GM19463 (cell line): ENCODE results near the gene TRPM3.

Experiments used
- ATAC-seq: cut with Tn5 transposase; IDR thresholded peaks from one replicate; pipeline ENCODE4 v1.9.1; 2021; ENCODE audit warnings: mild to moderate bottlenecking, moderate library complexity; ENCODE audit not compliant: unreplicated experiment

The TRPM3 gene

DNA sequence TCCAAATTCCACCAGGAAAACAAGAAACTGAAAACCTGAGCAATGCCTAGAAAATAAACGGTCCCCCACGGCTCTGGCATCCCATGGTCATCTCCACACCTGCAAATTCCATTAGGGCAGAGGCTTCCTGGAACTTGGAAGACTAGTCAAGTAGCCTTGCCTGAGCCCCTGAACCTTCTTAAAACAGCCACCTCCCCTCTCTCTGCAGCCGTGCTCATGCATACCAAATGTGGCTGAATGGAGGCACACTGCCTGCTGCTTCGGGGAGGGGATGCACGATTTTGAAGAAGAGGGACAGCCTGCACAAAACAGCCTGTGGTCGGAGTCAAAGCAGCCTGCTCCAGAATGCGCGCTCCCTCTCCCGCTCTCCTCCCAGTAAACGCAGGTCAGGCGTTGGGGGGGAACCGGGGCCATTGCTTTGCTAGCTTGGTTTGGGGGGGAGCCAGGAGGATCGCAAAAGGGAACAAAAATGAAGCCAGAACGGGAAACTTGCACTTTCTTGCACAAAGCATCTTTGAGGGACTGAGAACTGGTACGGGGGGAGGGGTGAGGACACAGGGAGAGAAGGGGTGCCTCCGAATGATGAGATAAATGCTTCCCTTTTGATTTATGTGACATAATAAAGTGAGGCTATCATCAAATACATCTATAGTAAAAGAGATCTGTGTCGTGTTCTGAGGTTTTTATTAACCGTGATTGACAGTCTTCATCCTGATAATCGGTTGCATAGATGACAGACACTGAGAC lies at the start of gene TRPM3:
Gene TRPM3, minus strand, starts transcription at position 347 of the 747 bp plus-strand sequence. Its CDS starts 267 bp downstream, at position 80.
- ATAC-seq = no peak

DNA sequence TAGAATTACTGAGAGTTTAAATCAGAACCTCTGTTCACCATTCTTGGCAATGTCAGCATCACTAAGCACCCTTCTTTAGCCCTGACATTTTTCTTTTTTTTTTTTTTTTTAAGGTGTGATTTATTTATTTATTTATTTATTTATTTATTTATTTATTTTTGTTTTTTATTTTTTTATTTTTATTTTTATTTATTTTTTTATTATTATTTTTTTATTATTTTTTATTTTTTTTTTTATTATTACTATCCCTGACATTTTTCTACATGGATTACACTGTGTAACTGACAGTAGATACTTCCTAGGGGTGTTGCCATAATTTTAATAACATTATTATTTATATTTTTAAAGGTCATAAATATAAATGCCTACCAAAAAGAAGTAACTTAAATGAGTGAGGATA lies 47.0 kb upstream of the TRPM3 start:
- ATAC-seq = no peak

DNA sequence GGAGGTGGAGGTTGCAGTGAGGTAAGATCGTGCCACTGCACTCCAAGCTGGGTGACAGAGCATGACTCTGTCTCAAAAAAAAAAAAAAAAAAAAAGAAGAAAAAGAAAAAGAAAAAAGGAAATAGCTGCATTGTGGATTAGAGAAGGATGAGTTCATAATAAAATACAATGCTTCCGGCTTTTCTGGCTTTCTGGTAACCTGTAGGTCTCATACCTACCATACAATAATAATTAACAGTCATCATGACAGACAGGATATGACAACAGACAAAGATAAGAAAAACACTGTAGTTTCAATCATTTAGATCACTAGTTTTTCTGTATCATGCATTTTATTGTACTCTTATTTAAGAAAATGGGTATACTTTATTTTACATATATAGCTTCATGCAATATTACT lies 40.7 kb upstream of the TRPM3 start:
- ATAC-seq = no peak

DNA sequence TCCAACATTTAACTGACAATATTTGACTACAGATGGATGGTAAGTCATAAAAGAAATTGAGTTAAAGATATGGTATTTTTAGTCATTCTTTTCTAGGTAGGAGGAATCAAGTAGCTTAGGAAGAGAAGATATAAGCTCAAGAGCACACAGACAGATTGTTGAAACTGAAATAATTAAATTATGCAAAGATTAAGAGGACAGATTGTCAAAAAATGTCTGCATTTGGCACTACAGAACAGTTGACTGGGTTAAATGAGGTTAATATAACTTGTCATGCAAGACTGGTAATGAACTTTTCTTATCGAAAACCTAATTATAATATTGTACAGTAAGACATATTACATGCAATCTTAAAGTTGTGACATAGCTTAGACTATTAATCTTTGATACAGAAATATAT lies 36.3 kb upstream of the TRPM3 start:
- no peak for ATAC-seq

DNA sequence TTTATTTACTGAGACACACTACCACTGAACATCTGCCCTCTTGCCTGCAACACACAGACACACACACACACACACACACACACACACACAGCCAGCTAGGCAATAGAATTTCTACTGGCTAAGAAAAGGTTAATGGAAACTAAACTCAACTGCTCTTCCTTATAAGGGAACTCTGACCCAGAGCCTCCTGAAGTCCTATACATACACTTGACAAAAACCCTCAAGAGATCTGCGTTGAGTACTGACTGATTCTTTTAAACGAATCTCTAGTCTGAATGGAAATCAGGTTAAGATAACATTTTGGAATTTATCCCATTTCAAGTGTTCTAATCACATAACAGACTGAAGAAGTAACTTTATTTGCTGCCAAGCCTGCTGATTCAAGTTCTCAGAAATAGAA lies 25.9 kb upstream of the TRPM3 start:
- no peak for ATAC-seq

DNA sequence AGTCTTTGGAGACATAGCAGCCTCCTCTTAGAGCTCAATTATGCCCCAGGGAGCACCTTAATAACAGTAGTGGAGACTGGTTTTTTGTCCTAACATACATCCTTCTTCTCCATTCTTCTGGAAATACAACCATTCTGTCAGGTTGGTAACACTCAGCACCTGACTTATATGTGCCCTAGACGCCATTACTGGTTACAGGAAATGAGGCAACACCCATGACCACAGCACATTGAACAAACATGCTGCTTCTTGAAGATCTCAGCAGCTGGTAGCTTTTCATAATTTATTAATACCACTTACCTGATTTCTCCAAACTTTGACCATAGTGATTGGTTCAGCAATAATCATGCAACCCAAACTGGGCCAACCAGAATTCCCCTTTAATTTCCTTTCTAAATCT lies 25.1 kb upstream of the TRPM3 start:
- ATAC-seq = no peak

DNA sequence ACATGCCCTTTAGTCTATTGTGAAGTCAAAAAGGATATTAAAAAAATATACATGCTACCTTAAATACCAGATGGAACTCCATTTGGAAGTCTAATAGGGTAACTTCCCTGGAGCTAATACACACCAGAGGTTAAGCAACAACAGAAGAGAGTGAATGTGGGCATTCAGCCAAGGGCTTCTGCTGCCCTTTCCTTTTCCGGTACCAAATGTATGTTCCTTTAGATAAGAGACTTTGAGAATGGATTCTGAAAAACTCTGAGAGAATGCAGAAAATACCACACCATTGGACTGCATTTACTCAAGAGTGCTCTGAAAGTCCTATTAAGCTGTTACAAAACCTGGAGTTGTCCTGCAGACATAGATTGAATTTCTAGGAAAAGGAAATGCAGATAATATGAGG lies 23.8 kb upstream of the TRPM3 start:
- ATAC-seq = no peak

DNA sequence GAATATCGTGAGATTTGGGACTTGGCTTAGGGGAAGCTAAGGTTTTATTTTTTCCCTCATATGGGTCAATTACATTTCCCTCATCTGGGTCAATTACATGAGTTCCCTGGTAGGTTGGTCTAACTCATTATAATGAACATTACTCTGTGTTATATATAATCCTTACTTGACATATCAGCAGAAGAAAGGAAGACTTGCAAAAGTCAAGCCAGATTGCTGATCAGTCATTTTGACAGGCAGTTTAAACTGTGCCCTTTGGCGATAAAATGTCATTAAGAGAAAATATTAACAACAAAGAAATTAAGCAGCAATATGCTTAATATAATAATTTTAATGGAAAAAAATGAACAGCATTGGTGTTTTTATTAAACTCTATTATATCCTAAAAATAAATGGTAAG lies 23.1 kb upstream of the TRPM3 start:
- ATAC-seq = no peak

DNA sequence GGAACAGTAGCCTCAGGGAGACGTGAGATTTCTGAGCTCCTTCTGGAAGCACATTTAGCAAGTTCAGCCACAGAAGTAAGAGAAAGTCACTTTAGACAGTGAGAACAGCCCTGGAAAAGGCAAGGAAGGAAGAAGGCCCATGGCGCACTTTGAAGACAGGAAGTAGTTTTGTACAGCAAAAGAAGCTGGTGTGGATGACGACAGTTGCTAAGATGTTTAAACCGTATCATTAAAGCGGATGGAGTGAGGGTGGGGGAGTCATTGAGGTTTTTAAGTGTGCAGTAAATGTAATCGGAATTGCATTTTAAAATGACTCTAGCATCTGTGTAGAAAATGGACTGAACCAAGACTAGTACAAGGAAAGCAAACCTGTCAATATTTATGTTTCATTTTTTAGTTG lies 15.3 kb upstream of the TRPM3 start:
- ATAC-seq = no peak

DNA sequence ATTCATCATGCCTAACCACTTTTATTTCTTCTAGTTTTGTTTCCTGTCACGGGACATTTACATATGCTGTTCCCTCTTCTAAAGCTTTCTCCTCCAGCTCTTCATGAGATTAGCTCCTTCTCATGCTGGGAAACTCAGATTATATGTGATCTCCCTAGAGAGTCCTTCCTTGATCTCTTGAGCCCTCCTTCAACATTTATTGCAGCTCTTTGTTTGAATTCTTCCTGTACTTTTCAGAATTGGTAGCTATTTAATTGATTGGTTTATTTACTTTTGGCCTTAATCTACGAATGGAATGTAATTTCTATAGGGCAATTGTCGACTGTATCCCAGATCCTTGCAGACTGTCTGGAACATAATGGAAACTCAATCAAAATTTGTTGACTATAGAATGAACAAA lies 9.7 kb upstream of the TRPM3 start:
- ATAC-seq = no peak

DNA sequence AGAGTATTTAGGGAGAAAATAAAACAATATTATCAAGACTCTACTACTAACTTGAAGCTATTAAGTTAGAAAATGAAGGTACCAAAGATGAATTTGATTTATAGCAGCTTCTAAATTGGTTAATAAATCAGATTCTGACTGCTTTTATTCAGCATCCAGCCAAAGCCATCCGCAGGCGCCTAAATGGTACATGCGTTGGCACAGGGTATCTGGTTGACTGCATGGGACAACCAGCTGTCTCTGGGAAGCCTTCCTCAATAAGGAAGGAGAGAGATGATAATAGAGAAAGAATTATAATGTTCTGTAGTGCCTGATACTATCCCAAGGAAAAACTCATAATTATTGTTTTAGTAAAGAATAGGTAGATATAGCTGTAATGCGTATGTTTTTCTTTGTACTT lies 9.1 kb upstream of the TRPM3 start:
- ATAC-seq = no peak

DNA sequence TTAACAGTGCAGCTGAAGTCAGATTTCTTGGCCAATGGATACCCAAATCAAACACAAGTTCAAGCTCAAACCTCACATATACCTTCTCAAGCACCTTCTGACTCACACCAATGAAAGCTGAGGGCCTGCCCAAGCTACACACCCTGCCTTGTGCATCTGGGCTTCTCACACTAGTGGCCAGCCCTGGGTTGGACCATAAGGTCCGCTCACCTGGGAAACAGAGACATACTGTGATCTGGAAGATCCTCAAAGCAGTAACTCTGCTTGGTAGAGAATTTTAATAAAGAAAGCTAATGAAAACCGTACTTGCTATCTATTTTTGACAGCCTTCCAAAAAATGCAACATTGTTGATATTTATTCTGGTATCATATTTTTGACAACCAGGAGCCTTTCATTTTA lies 7.4 kb upstream of the TRPM3 start:
- ATAC-seq = no peak

DNA sequence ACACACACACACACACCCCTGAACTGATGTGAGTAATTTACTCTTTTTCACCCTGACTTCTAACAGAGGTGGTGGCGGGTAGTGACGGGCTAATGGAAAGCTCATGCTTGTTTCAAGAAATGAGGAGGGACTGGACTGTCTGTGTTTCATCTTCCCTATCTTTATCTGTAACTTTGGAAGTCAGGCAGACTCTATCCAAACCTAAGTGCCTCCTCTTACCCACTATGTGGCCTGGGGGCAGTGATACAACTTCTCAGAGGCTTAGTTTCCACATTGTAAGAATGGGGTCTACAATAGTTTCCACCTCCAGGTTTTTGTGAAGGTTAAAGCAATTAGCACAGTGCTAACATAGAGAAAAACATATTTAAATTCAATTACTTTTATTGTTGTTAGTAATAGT lies 5.9 kb upstream of the TRPM3 start:
- no peak for ATAC-seq

DNA sequence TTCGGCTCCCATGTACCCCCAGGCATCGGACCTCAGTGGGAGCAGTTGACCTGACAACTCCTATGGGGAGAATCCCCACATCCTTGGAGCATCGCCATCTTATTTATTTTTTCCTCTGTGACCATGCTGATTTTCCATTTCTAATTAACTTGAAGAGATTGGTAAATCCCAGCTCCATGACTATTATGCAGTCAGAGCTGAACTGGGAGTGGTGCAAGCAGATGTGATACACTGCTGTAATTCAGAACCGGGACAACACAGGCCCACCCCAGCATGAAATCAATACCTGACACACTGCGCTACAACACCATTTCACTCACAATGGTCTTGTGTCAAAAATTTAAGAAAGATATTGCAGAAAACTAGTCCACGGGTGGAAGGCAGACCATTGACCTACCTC lies 1.0 kb upstream of the TRPM3 start:
- ATAC-seq = no peak

DNA sequence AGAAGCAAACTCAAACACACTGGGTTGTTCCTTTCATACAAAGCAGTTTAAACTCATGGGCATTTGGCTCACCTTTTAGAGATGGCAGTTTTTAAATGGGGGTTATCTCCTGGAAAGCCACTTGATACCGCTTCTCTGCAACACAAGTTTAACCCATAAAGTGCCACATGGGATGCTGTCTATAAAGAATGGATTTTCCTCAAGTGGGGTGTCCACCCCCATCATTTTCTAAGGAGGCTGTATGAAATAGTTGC lies 528 bp upstream of the TRPM3 start:
- ATAC-seq = no peak

DNA sequence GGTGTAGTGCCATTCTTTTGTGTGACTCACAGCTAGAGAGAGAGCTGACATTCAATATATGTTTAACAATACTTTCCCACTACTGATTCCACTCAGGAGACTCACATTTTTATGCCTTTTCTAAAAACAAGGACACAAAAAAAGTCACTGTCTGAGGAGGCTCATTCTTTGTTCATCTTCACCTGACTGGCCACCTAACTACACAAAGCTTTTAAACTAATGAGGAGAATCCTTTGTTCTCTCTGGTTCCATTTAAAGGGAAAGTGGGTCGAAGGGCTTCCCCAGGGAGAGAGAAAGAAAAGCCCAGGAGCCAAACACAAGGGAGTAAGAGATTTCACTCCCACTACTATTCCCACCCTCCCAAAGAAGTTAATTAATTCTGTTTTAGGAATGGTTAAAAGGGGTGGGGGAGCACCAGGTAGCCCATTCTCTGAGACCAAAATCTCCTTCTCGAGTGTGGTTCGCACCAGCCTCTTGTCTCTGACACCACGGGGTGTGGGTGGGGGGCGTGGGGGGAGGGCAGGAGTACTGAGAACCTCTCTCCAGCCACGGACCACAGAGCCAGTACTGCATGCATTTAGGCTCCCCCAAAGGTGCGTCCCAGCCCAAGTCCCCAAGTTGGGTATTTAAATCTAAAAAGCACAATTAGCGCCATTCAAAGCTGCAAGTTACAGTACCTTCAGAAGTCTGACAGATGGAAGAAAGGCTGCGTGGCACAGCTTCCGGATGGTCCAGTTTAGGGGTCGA lies 747 bp downstream of the TRPM3 start:
- no peak for ATAC-seq

DNA sequence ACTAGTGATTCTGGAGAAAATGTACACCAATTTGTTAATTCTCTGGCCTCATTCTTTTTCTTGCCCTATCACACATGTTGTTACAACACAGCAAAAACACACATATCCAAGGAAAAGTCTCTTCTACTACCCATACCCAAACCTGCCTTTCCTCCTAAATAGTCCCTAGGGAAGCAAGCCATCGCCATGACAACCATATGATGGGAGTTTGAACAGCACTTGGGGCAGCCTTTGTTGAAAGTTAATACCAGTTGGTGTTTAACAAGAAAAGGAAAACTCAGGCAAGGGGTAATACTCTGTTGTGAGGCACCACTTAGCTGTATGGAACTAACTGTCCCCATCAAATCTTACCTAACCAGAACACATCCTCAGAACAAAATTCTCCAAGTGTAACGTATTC lies 1.7 kb downstream of the TRPM3 start:
- no peak for ATAC-seq

DNA sequence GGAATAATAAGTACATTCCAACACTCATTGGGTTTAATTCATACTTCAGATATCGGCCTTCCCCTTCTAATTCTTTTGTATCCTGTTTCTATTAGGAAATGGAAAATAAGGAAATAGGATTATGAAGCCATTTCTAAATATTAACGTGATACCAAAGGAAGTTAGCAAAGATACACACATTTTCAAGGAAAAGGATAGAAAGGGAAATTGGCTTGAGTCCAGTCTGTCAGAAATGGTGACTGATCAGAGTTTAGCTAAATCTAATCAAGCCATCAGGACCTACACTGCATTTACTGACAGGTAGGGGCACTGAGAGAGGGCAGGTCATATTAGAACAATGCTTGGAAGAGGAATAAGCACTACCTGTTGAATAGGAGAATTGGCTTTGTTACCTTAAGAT lies 3.1 kb downstream of the TRPM3 start:
- no peak for ATAC-seq

DNA sequence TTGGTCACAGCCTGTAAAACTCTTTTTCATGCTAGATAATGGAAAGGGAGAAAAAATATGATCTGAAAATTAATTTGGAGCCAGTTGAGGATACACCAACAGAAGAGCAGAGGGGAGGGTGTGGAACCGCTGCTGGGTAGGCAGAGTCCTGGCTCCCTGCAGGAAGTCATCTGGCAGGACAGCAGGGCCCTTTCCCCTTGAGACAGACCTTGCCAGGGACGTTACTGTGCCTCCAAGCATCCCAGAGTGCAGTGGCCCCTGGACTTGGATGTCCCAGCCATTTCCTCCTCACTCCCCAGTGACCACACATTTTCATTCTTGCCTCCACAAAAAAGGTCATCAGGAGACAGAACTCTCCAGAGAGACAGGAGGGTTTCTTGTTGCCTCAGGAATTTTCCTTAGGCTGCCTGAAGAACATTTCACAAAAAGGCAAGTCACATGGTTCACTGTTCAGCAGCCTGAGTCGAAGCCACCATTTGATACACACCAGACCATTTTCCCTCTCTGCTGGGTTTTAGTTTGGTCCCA lies 5.9 kb downstream of the TRPM3 start:
- no peak for ATAC-seq

DNA sequence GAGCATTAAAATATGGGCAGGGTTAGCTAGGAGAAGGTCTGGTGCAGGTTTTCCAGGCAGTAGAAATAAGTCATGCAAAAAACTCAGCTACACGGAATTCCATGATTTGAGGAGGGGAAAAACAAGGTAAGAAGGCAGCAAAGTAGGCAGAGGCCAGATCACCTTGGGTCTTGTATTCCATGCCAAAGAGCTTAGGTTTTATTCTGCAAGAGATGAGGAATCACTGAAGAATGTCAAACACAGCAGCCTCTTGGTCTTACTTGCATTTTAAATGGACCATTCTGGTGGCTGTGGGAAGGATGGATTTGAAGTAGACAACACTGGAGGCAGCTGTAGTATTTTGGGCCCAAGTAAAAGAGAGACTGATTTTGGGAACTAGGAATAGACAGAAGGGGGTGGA lies 8.6 kb downstream of the TRPM3 start:
- no peak for ATAC-seq

DNA sequence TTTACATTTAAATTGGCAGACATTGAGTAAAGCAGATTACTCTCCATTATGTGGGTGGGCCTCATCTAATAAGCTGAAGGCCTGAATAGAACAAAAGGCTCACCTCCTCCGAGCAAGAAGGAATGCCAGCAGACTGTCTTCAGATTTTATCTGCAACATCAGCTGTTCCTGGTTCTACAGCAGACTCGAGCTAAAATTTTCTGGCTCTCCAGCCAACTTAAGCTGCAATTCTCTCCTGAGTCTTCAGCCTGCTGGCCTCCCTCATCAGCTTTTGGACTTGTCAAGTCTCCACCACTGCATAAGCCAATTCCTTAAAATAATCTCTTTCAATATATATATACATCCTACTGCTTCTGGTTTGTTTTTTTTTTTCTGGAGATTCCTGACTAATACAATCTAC lies 12.5 kb downstream of the TRPM3 start:
- no peak for ATAC-seq

DNA sequence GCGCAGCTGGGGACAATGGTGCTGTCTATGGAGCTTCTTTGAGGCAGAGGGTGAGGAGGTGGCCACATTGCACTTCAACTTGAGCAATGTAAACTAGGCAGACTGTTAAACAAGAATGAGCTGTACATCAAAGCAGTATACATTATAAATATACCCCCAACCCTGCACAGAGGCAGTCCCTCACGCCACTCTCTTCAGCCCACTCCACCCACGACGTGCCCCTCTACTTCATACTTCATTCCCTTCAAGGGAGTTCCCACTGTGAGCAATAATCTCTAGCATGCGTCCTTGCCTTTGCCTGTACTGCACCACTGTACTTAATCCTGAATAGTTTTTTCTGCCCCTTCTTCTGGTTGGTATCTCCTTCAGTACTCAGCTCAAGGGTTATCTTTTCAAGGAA lies 14.4 kb downstream of the TRPM3 start:
- no peak for ATAC-seq

DNA sequence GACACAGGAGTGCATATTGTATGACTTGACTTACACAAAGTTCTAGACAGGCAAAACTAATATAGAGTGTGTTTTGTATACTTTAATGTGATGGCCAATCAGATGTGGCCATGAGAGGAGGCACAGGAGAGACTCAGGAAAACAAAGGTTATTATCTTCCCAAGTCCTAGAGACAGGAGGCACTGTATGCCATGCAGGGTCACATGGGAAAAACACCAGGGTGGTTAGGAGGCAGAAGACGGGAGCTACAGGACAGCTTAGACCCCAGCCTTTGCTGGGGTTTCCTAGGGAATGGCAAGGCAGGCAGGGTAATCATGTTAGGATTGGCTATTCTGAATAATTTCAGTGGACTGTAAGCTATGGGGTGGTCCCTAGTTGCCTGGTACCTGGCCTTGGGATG lies 16.2 kb downstream of the TRPM3 start:
- no peak for ATAC-seq
